EH (cell line): Measurements from ENCODE around the gene CEACAM4.
"Not testable (repeated sequence)": the region's sequence is repeated elsewhere in the genome, so short reads cannot be mapped to it uniquely, and the experiment has no call there.

Experiments used
- DNase-seq: peaks from one replicate; pipeline ENCODE4 v3.0.0-alpha.2; 2015; ENCODE audit warnings: low read depth

CEACAM4 gene

DNA sequence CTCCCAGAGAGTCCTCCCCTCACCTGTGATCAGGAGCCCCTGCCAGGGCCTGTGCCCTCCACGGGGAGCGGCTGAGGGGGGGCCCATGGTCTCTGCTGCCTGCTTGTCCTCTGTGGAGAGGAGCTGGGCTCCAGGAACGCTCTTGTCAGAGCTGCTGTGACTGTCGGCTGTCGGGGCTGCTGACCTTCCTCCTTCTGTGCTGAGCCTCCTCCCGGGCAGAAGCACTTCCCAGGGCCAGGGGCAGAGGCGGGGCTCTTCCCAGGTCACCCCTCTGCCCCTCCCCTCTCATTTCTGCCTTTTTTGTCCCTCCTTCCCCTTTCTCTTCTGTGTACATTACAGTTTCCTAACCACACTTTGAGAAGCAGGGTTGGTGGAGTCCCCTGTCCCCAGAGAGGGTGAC lies at the start of gene CEACAM4:
TSS of gene CEACAM4 (minus strand) at position 198 of the 400 bp plus-strand sequence. CDS start at position 87, 111 bp downstream.
- DNase-seq = no peak

- no peak for DNase-seq
Observed at GRCh38 chr19:41671486-41671885, 44.6 kb upstream of the CEACAM4 start.

DNA sequence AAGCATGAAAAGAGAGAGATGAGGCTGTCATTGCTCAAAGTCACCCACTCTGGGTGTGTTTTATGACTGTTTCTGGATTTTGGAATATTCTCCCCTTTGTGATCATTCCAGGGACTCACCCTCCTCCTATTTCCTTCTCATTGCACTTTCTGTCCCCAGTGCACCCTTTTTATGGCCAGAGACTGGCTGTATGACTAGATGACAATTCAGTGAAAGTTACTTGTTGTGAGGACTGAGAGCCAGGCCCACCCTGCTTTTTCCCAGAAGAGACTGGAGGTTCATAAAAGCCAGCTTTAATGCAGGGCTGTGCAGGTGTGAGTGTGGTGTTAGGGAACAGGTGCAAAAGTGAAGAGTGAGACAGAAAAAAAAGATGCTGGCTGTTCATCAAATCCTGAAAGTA lies 43.9 kb upstream of the CEACAM4 start:
- no peak for DNase-seq

DNA sequence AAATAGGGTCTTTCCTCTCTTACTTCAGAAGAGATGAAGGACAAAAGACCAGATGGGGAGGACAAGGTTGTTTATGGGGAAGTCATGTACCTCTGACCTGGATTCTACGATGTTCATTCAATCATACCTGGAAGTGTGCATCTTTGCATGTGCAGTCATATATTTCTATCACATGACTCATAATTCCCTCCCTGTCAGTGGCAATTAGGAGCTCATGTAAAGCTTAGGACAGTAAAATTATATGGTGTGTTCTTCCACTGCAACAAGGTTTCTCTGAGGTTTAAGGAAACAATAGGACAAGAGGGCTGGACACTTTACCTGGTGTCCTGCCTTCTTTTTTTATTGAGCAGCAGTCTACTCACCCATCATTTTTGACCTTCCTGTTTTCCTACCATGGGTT lies 41.4 kb upstream of the CEACAM4 start:
- no peak for DNase-seq

DNA sequence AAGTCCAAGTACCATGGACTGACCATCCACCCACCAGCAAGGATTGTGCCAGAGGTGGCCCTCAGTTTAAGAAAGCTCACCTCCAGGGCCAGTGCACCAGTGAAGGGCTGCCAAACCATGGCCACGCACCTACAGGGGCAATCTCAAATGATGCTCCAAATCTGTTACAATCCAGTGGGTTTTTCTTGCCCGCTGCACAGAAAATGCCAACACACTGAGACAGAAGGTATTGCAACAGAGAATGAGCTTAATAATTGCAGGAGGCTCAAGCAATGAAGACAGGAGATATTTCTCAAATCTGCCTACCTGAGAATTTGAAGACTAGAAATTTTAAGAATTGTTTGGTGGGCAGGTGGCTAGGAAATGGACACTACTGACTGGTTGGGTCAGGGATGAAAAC lies 39.2 kb upstream of the CEACAM4 start:
- no peak for DNase-seq

DNA sequence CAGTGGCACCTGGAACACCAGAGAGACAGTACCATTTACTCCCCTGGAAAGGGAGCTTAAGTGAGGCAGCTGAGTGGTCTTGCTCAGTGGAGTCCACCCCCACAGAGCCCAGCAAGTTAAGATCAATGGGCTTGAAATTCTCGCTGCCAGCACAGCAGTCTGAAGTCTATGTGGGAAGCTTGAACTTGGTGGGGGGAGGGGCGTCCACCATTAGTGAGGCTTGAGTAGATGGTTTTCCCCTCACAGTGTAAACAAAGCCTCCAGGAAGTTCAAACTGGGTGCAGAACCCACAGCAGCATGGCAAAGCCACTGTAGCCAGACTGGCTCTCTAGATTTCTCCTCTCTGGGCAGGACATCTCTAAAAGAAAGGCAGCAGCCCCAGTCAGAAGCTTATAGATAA lies 30.3 kb upstream of the CEACAM4 start:
- no peak for DNase-seq

GRCh38 chr19:41656756-41657155 lies 29.9 kb upstream of the CEACAM4 start:
- DNase-seq = not testable (repeated sequence)

DNA sequence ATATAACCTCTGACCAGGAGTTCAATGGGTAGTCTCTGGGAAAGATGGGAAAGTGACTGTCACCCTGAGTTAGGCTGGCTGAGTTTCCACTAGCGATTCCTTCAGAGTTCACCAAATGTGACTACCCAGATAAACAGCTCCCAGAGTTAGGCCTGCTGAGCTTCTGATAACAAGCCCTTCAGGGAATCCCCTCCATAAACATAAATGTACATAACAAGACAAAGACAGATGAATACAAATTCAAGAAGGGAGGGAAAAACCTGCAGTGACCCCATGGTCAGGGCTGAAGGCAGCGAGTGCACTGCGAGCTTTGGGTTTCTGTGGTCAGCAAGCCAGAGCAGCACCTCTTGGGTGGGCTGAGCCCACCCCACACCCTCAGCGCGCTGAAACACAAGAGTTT lies 25.4 kb upstream of the CEACAM4 start:
- no peak for DNase-seq

- no peak for DNase-seq
Observed at GRCh38 chr19:41649827-41650226, 23.0 kb upstream of the CEACAM4 start.

- no peak for DNase-seq
Observed at GRCh38 chr19:41646589-41647204, 19.8 kb upstream of the CEACAM4 start.

- DNase-seq = peak; percentile 57
Observed at GRCh38 chr19:41641879-41642485, 15.1 kb upstream of the CEACAM4 start.

GRCh38 chr19:41638641-41639081 lies 11.8 kb upstream of the CEACAM4 start:
- DNase-seq = no peak

DNA sequence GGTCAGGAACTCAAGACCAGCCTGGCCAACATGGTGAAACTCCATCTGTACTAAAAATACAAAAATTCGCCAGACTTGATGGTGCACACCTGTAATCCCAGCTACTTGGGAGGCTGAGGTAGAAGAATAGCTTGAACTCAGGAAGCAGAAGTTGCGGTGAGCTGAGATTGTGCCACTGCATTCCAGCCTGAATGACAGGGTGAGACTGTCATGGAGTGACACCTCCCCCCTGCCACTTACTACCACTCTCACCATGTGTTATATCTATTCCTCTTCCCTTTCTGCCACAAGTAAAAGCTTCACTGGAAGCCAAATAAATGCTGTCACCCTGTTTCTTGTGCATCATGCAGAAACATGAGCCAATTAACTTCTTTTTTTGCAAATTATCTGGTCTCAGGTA lies 10.6 kb upstream of the CEACAM4 start:
- DNase-seq = no peak

GRCh38 chr19:41627966-41628675 lies 1.2 kb upstream of the CEACAM4 start:
- DNase-seq = no peak

DNA sequence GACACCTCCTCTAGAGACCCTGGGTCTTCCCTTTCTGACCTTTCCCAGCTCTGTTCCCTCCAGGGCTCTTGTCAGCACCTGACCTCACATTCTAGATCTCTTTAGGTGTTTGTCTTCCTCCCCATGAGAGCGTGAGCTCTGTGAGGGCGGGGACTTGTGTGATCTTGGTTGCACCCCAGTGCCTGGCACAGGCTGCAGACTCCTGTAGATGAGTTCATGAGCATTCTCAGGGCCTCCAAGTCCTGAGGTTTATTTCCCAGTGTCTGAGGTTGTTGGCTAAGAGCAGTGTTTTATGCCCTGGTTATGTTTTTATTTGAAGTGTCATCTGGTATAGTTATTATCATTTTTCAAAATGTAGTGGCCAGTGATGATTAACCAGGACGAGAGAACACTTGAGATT lies 596 bp downstream of the CEACAM4 start:
- DNase-seq = no peak

GRCh38 chr19:41624937-41625336 lies 1.9 kb downstream of the CEACAM4 start:
- no peak for DNase-seq

GRCh38 chr19:41624515-41624914 lies 2.4 kb downstream of the CEACAM4 start:
- no peak for DNase-seq

- no peak for DNase-seq
Observed at GRCh38 chr19:41623360-41623759, 3.5 kb downstream of the CEACAM4 start.

DNA sequence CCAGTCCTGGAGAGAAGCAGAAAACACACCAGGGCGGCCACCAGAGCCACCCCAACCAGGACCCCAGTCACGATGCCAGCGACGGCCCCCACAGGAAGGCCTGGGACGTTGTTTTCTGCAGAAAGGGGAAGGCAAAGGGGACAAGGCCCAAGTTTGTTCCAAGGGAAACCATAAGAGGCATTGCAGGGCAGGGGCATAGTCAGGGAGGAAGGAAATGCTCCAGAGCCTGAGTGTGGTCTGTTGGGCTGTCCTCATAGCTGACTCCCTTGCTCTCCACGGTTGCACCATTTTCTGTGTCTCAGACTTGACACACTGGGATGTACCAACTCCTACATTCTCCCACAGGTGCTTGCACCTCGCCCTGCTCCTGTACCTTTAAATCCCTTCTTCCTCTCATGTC lies 5.2 kb downstream of the CEACAM4 start:
- DNase-seq = no peak

- DNase-seq = no peak
Observed at GRCh38 chr19:41621226-41621625, 5.6 kb downstream of the CEACAM4 start.

- no peak for DNase-seq
Observed at GRCh38 chr19:41620171-41620570, 6.7 kb downstream of the CEACAM4 start.

- no peak for DNase-seq
Observed at GRCh38 chr19:41619018-41619556, 7.8 kb downstream of the CEACAM4 start.
